GM19099 (cell line): ENCODE results near the gene AKAP10.
A peak's percentile ranks its signal among the peaks of the same experiment; 100 is the strongest.

Experiments used
- POLR2A ChIP-seq: IDR thresholded peaks from 3 replicates; pipeline ENCODE4 v1.6.1; 2011; ENCODE audit warnings: low read depth; ENCODE audit not compliant: insufficient read length; ENCODE audit errors: extremely low read depth

The AKAP10 gene

GRCh38 chr17:19987897-19988296 lies 10.3 kb upstream of the AKAP10 start:
- no peak for TF ChIP-seq POLR2A

GRCh38 chr17:19986941-19987861 lies 9.6 kb upstream of the AKAP10 start:
- TF ChIP-seq POLR2A: no peak

- TF ChIP-seq POLR2A: no peak
Measured at GRCh38 chr17:19979917-19980770, 2.5 kb upstream of the AKAP10 start.

GRCh38 chr17:19978805-19979211 lies 1.2 kb upstream of the AKAP10 start:
- TF ChIP-seq POLR2A: no peak

GRCh38 chr17:19978209-19978802 lies 678 bp upstream of the AKAP10 start:
- peak; percentile 29 for TF ChIP-seq POLR2A

- no peak for TF ChIP-seq POLR2A
Measured at GRCh38 chr17:19975601-19976000, 2.0 kb downstream of the AKAP10 start.

GRCh38 chr17:19973156-19973555 lies 4.5 kb downstream of the AKAP10 start:
- no peak for TF ChIP-seq POLR2A

GRCh38 chr17:19958023-19958422 lies 19.6 kb downstream of the AKAP10 start:
- TF ChIP-seq POLR2A: no peak

GRCh38 chr17:19955099-19955498 lies 22.5 kb downstream of the AKAP10 start:
- TF ChIP-seq POLR2A: no peak

- TF ChIP-seq POLR2A: no peak
Measured at GRCh38 chr17:19948116-19948943, 29.3 kb downstream of the AKAP10 start.

- TF ChIP-seq POLR2A: no peak
Measured at GRCh38 chr17:19946921-19947320, 30.7 kb downstream of the AKAP10 start.

- no peak for TF ChIP-seq POLR2A
Measured at GRCh38 chr17:19945009-19945626, 32.5 kb downstream of the AKAP10 start.

- TF ChIP-seq POLR2A: no peak
Measured at GRCh38 chr17:19943599-19943998, 34.0 kb downstream of the AKAP10 start.

GRCh38 chr17:19943026-19943425 lies 34.6 kb downstream of the AKAP10 start:
- no peak for TF ChIP-seq POLR2A
